ENCODE measurements around the gene CPPED1. TPM values are rescaled to one million over a fixed set of nuclear protein-coding genes. Genes with fewer than 3 reads are reported as not detected.

The CPPED1 gene
- total RNA-seq, 1 donor from 2014 or later: 6.3 TPM

DNA sequence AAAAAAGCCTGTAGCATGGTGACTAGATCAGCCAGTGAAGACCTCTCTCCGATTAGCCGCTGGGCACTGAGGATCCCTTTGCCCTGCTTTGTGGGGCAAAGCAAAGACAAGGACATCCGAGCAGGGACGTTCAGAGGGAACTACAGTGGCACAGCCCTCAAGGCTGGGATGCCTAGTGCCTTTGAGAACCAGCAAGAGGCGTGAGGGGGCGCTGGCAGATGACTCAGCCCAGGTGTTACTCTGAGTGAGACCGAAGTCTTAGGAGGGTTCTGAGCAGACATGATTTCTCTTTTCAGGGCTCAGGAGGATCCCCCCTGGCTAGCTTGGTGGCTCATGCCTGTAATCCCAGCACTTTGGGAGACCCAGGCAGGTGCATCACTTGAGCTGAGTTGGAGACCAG lies 178.6 kb downstream of the CPPED1 start:
- Histone ChIP-seq H3K36me3 (ENCODE audit: control insufficient read depth in 3 of 3, insufficient read depth in 3 of 3, low read length in 3 of 3) (no peaks in the 10 kb centered on the region), H3K4me3 (ENCODE audit: low read length in 3 of 3) (no peak overlapping the region), H3K27me3 (ENCODE audit: control insufficient read depth in 3 of 3, insufficient read depth in 3 of 3, low read length in 3 of 3) (peaks cover 2 to 12% (median 11%) of the 10 kb centered on the region in 3 donors), H3K4me1 (ENCODE audit: control insufficient read depth in 3 of 3, insufficient read depth in 3 of 3, low read length in 3 of 3) (no peaks in the 10 kb centered on the region), H3K27ac (ENCODE audit: low read depth, low read length) (no peak overlapping the region), H3K9me3 (ENCODE audit: control insufficient read depth in 3 of 3, low read length in 3 of 3) (peaks cover 0 to 2% (median 0%) of the 10 kb centered on the region in 3 donors), H3K9ac (ENCODE audit: low read depth in 1 of 3, low read length in 3 of 3) (no peak overlapping the region)

DNA sequence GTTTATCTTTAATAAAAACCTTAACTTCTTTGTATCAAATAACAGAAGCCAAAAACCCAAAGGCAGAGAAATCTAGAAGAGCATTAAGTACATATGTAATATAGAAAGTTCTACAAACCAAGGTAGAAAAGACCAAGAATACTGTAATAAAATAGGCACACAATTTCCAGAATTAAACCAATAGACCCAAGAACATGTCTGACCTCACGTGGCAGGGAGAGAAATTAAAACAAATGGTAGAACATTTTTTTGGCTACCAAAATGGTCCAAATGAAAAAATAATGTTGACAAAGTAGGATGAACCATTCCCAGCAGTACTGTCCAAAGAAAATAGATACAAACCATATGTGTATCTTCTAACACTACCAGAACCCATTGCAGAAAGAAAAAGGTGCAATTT lies 183.5 kb downstream of the CPPED1 start:
- no peak overlapping the region for H3K27ac ChIP-seq (ENCODE audit: low read depth, low read length)
- H3K36me3 ChIP-seq (ENCODE audit: control insufficient read depth in 3 of 3, insufficient read depth in 3 of 3, low read length in 3 of 3): no peaks in the 10 kb centered on the region
- H3K27me3 ChIP-seq (ENCODE audit: control insufficient read depth in 3 of 3, insufficient read depth in 3 of 3, low read length in 3 of 3): peaks cover 0 to 3% (median 0%) of the 10 kb centered on the region in 3 donors
- H3K4me3 ChIP-seq (ENCODE audit: low read length in 3 of 3): no peak overlapping the region
- H3K9me3 ChIP-seq (ENCODE audit: control insufficient read depth in 3 of 3, low read length in 3 of 3): peaks cover 0 to 2% (median 0%) of the 10 kb centered on the region in 3 donors
- no peak overlapping the region for H3K9ac ChIP-seq (ENCODE audit: low read depth in 1 of 3, low read length in 3 of 3)
- H3K4me1 ChIP-seq (ENCODE audit: control insufficient read depth in 3 of 3, insufficient read depth in 3 of 3, low read length in 3 of 3): no peaks in the 10 kb centered on the region

DNA sequence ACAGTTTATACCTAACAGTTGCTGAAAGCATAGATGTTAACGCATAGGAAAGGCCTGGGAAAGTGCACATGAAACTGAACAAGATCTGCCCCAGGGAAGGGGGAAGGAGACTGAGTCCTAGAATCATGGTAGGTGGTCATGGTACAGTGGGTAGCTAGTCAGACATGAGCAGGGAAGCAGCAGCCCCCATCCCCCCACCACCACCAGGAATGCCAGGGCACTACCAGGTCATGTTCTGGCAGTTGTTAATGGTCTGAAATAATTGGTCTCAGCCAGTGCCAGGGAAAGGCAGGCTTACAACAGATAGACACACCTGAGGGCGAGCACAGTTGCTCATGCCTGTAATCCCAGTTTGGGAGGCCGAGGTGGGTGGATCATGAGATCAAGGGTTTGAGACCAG lies 185.2 kb downstream of the CPPED1 start:
- Histone ChIP-seq H3K27ac (ENCODE audit: low read depth, low read length) (no peak overlapping the region), H3K4me1 (ENCODE audit: control insufficient read depth in 3 of 3, insufficient read depth in 3 of 3, low read length in 3 of 3) (no peaks in the 10 kb centered on the region), H3K27me3 (ENCODE audit: control insufficient read depth in 3 of 3, insufficient read depth in 3 of 3, low read length in 3 of 3) (peaks cover 0 to 3% (median 0%) of the 10 kb centered on the region in 3 donors), H3K9ac (ENCODE audit: low read depth in 1 of 3, low read length in 3 of 3) (no peak overlapping the region), H3K4me3 (ENCODE audit: low read length in 3 of 3) (no peak overlapping the region), H3K36me3 (ENCODE audit: control insufficient read depth in 3 of 3, insufficient read depth in 3 of 3, low read length in 3 of 3) (no peaks in the 10 kb centered on the region), H3K9me3 (ENCODE audit: control insufficient read depth in 3 of 3, low read length in 3 of 3) (no peaks in the 10 kb centered on the region)

DNA sequence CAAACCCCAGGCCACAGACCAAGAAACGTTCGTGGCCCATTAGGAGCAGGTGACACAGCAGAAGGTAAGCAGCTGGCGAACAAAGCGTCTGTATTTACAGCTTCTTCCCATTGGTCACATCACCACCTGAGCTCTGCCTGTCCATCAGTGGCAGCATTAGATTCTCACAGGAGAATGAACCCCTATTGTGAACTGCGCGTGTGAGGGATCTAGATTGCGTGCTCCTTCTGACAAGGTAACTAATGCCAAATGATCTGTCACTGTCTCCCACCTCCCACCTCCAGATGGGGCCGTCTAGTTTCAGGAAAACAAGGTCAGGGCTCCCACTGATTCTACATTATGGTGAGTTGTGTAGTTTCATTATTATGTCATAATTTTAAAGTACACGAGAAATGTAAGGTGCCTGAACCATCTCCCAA lies 186.3 kb downstream of the CPPED1 start:
- Histone ChIP-seq H3K36me3 (ENCODE audit: control insufficient read depth in 3 of 3, insufficient read depth in 3 of 3, low read length in 3 of 3) (no peaks in the 10 kb centered on the region), H3K9ac (ENCODE audit: low read depth in 1 of 3, low read length in 3 of 3) (no peak overlapping the region)

DNA sequence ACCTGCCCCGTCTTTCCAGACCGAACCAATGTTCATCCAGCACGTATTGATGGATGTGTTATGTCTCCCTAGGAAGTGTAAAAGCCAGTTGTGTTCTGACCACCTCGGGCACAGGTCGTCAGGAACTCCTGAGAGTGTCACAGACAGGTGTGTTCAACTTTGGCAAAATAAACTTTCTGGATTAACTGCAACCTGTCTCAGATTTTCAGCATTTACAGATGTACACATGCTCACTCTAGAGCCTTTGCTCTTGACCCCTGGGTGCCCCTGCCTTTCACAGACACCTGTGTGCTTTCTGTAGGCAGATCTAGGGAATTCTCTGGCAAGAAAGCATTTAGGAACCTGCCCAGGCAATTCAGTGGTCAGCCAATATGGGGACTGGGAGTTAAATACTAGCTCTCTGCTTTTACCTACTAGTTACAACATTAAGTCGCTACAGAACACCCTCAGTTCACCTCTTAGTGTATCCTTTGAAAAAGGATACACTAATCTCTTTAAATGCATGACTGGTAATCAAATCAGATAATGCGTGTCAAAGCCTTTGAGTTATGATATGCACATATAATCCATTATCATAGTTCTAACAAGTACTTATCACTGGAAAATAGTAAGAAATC lies 188.9 kb downstream of the CPPED1 start:
- Histone ChIP-seq H3K4me3 (ENCODE audit: low read length in 3 of 3) (no peak overlapping the region), H3K9me3 (ENCODE audit: control insufficient read depth in 3 of 3, low read length in 3 of 3) (no peaks in the 10 kb centered on the region), H3K4me1 (ENCODE audit: control insufficient read depth in 3 of 3, insufficient read depth in 3 of 3, low read length in 3 of 3) (no peaks in the 10 kb centered on the region), H3K9ac (ENCODE audit: low read depth in 1 of 3, low read length in 3 of 3) (no peak overlapping the region), H3K27ac (ENCODE audit: low read depth, low read length) (no peak overlapping the region), H3K36me3 (ENCODE audit: control insufficient read depth in 3 of 3, insufficient read depth in 3 of 3, low read length in 3 of 3) (no peaks in the 10 kb centered on the region), H3K27me3 (ENCODE audit: control insufficient read depth in 3 of 3, insufficient read depth in 3 of 3, low read length in 3 of 3) (peaks cover 0 to 5% (median 3%) of the 10 kb centered on the region in 3 donors)

More for the DNA sequence above, 186.3 kb downstream of the CPPED1 start:
- no peak overlapping the region for H3K27ac ChIP-seq (ENCODE audit: low read depth, low read length)
- no peak overlapping the region for H3K4me3 ChIP-seq (ENCODE audit: low read length in 3 of 3)
- no peaks in the 10 kb centered on the region for H3K4me1 ChIP-seq (ENCODE audit: control insufficient read depth in 3 of 3, insufficient read depth in 3 of 3, low read length in 3 of 3)
- peaks cover 0 to 4% (median 3%) of the 10 kb centered on the region in 3 donors for H3K27me3 ChIP-seq (ENCODE audit: control insufficient read depth in 3 of 3, insufficient read depth in 3 of 3, low read length in 3 of 3)
- H3K9me3 ChIP-seq (ENCODE audit: control insufficient read depth in 3 of 3, low read length in 3 of 3): no peaks in the 10 kb centered on the region

DNA sequence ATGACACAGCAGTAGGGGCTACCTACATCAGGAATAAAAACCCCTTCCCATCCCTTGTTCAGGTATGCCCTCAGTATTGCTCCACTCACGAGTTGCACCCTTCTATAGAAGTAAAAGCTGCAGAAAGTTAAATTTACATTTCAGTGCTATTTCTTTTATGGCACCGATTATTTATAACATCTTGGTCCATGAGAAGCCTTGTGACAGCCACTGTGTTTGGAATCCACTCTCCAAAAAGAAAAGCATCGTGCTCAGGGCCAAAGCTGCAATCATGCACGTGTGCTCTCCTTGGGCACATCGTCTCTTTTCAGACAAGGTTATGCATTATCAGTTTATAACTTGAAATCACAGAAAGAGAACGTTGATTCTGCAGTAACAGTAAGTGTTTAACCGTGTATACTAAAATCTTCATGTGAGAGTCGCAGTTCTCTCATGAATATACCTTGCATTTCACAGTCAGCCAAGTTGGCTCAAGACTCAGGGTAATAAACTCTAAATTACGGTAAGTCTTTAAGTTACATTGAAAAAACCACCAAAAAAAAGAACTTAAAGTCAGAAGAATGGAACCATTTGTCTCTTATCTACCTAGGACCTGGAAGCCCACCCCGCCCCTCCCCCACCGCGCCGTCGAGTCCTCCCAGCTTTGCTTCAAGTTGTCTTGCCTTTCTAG lies 189.6 kb downstream of the CPPED1 start:
- Histone ChIP-seq H3K36me3 (ENCODE audit: control insufficient read depth in 3 of 3, insufficient read depth in 3 of 3, low read length in 3 of 3) (no peaks in the 10 kb centered on the region), H3K9me3 (ENCODE audit: control insufficient read depth in 3 of 3, low read length in 3 of 3) (peaks cover 0 to 2% (median 0%) of the 10 kb centered on the region in 3 donors), H3K27me3 (ENCODE audit: control insufficient read depth in 3 of 3, insufficient read depth in 3 of 3, low read length in 3 of 3) (peaks cover 0 to 5% (median 3%) of the 10 kb centered on the region in 3 donors), H3K9ac (ENCODE audit: low read depth in 1 of 3, low read length in 3 of 3) (no peak overlapping the region), H3K4me3 (ENCODE audit: low read length in 3 of 3) (no peak overlapping the region), H3K27ac (ENCODE audit: low read depth, low read length) (no peak overlapping the region), H3K4me1 (ENCODE audit: control insufficient read depth in 3 of 3, insufficient read depth in 3 of 3, low read length in 3 of 3) (no peaks in the 10 kb centered on the region)

DNA sequence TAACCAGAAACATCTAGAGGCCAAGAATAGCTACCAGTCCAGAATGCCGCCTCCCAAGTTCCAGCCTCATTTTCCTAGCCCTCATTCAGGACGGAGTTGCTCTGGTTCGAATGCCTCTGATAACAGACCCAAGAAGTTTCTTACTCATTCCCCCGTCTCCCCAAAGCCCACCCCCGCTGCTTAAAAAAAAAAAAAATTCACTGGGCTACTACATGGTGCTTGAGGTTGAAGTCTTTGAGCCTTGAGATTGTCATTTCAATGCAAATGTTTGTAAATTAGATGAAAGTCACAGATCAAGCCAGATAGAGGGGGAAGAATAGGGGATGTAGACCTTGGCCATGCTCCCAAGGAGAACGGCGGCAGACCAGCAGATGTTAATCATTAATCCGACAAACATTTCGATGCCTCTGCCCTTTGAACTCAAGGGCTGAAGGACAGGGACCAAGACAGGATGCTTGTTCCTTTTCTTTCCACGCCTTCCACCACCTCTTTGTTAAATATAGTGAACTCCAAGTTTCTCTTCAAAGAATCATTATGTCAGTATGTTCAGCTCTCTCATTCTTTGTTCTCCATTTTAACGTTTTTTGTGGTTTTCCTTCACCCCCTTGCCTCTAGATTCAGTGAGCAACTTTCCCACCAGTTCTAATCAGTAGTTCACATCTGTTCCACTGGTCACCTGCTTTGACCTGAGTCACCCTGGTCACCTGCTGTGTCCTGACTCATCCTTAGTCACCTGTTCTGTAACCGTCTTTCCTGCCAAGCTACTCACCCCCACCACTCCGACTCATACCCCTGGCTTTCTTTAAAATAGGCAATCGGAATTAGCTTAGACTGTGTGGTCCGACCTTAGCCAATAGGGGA lies 190.3 kb downstream of the CPPED1 start:
- Histone ChIP-seq H3K9me3 (ENCODE audit: control insufficient read depth in 3 of 3, low read length in 3 of 3) (peaks cover 0 to 2% (median 0%) of the 10 kb centered on the region in 3 donors), H3K27ac (ENCODE audit: low read depth, low read length) (no peak overlapping the region), H3K4me3 (ENCODE audit: low read length in 3 of 3) (no peak overlapping the region), H3K27me3 (ENCODE audit: control insufficient read depth in 3 of 3, insufficient read depth in 3 of 3, low read length in 3 of 3) (peaks cover 0 to 5% (median 3%) of the 10 kb centered on the region in 3 donors), H3K9ac (ENCODE audit: low read depth in 1 of 3, low read length in 3 of 3) (no peak overlapping the region), H3K4me1 (ENCODE audit: control insufficient read depth in 3 of 3, insufficient read depth in 3 of 3, low read length in 3 of 3) (no peaks in the 10 kb centered on the region), H3K36me3 (ENCODE audit: control insufficient read depth in 3 of 3, insufficient read depth in 3 of 3, low read length in 3 of 3) (no peaks in the 10 kb centered on the region)

DNA sequence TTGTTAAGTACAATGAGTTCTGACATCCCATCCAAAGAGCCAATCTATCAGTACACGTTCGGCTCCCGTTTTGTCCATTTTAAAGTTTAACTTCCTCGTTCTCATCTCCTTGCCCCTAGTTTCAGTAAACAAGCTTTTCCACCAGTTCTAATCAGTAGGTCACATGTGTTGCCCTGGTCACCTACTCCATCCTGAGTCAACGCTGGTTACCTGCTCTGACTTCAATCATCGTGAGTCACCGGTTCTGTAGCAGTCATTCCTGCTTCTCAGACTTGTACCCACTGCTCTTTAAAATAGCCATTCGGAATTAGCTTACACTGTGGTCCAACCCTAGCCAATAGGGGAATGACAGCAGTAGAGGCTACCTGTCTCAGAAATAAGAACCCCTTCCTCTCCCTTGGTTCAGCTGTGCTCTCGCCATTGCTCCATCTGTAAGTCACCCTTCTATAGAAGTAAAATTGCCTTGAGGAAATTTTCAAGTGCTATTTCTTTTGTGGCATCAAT lies 191.0 kb downstream of the CPPED1 start:
- no peak overlapping the region for H3K4me3 ChIP-seq (ENCODE audit: low read length in 3 of 3)
- no peak overlapping the region for H3K27ac ChIP-seq (ENCODE audit: low read depth, low read length)
- peaks cover 0 to 4% (median 2%) of the 10 kb centered on the region in 3 donors for H3K9me3 ChIP-seq (ENCODE audit: control insufficient read depth in 3 of 3, low read length in 3 of 3)
- H3K9ac ChIP-seq (ENCODE audit: low read depth in 1 of 3, low read length in 3 of 3): no peak overlapping the region
- no peaks in the 10 kb centered on the region for H3K36me3 ChIP-seq (ENCODE audit: control insufficient read depth in 3 of 3, insufficient read depth in 3 of 3, low read length in 3 of 3)
- H3K4me1 ChIP-seq (ENCODE audit: control insufficient read depth in 3 of 3, insufficient read depth in 3 of 3, low read length in 3 of 3): no peaks in the 10 kb centered on the region
- peaks cover 0 to 5% (median 3%) of the 10 kb centered on the region in 3 donors for H3K27me3 ChIP-seq (ENCODE audit: control insufficient read depth in 3 of 3, insufficient read depth in 3 of 3, low read length in 3 of 3)

DNA sequence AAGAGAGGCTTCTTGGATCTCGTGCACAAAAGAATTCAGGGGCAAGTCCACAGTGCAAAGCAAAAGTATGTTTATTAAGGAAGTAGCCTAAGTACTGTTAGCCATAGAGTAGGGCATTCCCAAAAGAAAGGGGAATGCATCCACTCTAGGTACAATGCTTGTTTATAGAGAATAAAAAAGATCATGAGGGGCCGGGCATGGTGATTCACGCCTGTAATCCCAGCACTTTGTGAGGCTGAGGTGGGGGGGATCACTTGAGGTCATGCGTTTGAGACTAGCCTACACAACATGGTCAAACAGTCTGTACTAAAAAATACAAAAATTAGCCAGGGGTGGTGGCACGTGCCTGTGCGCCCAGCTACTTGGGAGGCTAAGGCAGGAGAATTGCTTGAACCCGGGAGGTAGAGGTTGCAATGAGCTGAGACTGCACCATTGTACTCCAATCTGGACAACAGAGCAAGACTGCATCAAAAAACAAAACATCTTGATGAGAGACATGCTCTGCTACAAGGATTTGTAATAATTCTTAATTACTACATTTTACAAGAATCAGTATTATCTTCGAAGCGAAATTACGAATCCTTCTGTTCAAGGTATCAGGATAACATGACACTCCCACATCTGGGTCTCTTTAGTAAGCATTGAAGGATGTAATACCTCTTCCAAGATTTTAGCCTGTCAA lies 191.6 kb downstream of the CPPED1 start:
- Histone ChIP-seq H3K4me3 (ENCODE audit: low read length in 3 of 3) (no peak overlapping the region), H3K36me3 (ENCODE audit: control insufficient read depth in 3 of 3, insufficient read depth in 3 of 3, low read length in 3 of 3) (no peaks in the 10 kb centered on the region), H3K27ac (ENCODE audit: low read depth, low read length) (no peak overlapping the region), H3K4me1 (ENCODE audit: control insufficient read depth in 3 of 3, insufficient read depth in 3 of 3, low read length in 3 of 3) (no peaks in the 10 kb centered on the region), H3K27me3 (ENCODE audit: control insufficient read depth in 3 of 3, insufficient read depth in 3 of 3, low read length in 3 of 3) (peaks cover 0 to 5% (median 3%) of the 10 kb centered on the region in 3 donors), H3K9me3 (ENCODE audit: control insufficient read depth in 3 of 3, low read length in 3 of 3) (peaks cover 0 to 4% (median 2%) of the 10 kb centered on the region in 3 donors), H3K9ac (ENCODE audit: low read depth in 1 of 3, low read length in 3 of 3) (no peak overlapping the region)
